ENCODE measurements around the gene PEAR1.
A peak's percentile ranks its signal among the peaks of the same experiment; 100 is the strongest.

The PEAR1 gene

GRCh38 chr1:156942176-156942575 lies 48.7 kb downstream of the PEAR1 start:
- DNase-seq (ENCODE audit: low read depth): no peak

GRCh38 chr1:156942576-156942975 lies 49.1 kb downstream of the PEAR1 start:
- no peak for DNase-seq (ENCODE audit: low read depth)

GRCh38 chr1:156943756-156944155 lies 50.2 kb downstream of the PEAR1 start:
- DNase-seq (ENCODE audit: low read depth): no peak

GRCh38 chr1:156944268-156944667 lies 50.8 kb downstream of the PEAR1 start:
- no peak for DNase-seq (ENCODE audit: low read depth)

- DNase-seq (ENCODE audit: low read depth): no peak
Observed at GRCh38 chr1:156944848-156945247, 51.3 kb downstream of the PEAR1 start.

GRCh38 chr1:156945881-156946661 lies 52.6 kb downstream of the PEAR1 start:
- no peak for DNase-seq (ENCODE audit: low read depth)

- no peak for DNase-seq (ENCODE audit: low read depth)
Observed at GRCh38 chr1:156947127-156947526, 53.6 kb downstream of the PEAR1 start.

- DNase-seq (ENCODE audit: low read depth): no peak
Observed at GRCh38 chr1:156947818-156948525, 54.5 kb downstream of the PEAR1 start.

- no peak for DNase-seq (ENCODE audit: low read depth)
Observed at GRCh38 chr1:156948708-156949107, 55.2 kb downstream of the PEAR1 start.

GRCh38 chr1:156949127-156949526 lies 55.6 kb downstream of the PEAR1 start:
- DNase-seq (ENCODE audit: low read depth): no peak

- DNase-seq (ENCODE audit: low read depth): no peak
Observed at GRCh38 chr1:156951371-156951770, 57.9 kb downstream of the PEAR1 start.

- DNase-seq (ENCODE audit: low read depth): no peak
Observed at GRCh38 chr1:156953571-156953970, 60.1 kb downstream of the PEAR1 start.

GRCh38 chr1:156956333-156956732 lies 62.8 kb downstream of the PEAR1 start:
- no peak for DNase-seq (ENCODE audit: low read depth)

- DNase-seq (ENCODE audit: low read depth): no peak
Observed at GRCh38 chr1:156957634-156958033, 64.1 kb downstream of the PEAR1 start.

GRCh38 chr1:156958247-156958714 lies 64.8 kb downstream of the PEAR1 start:
- no peak for DNase-seq (ENCODE audit: low read depth)

GRCh38 chr1:156959414-156959813 lies 65.9 kb downstream of the PEAR1 start:
- DNase-seq (ENCODE audit: low read depth): no peak

- DNase-seq (ENCODE audit: low read depth): no peak
Observed at GRCh38 chr1:156959925-156960324, 66.4 kb downstream of the PEAR1 start.

- DNase-seq (ENCODE audit: low read depth): peak; percentile 23
Observed at GRCh38 chr1:156961709-156962108, 68.2 kb downstream of the PEAR1 start.

- DNase-seq (ENCODE audit: low read depth): peak; percentile 20
Observed at GRCh38 chr1:156963621-156964020, 70.1 kb downstream of the PEAR1 start.

GRCh38 chr1:156964441-156964840 lies 70.9 kb downstream of the PEAR1 start:
- DNase-seq (ENCODE audit: low read depth): no peak

All from activated T-cell treated with anti-CD3 and anti-CD28 coated beads for 48 hours (primary cell).